HG02981 (cell line): ENCODE measurements around the gene GUCY2F.

Experiments used
- ATAC-seq: cut with Tn5 transposase; IDR thresholded peaks from one replicate; pipeline ENCODE4 v1.9.1; 2021; ENCODE audit warnings: mild to moderate bottlenecking, moderate library complexity; ENCODE audit not compliant: unreplicated experiment

GUCY2F gene

DNA sequence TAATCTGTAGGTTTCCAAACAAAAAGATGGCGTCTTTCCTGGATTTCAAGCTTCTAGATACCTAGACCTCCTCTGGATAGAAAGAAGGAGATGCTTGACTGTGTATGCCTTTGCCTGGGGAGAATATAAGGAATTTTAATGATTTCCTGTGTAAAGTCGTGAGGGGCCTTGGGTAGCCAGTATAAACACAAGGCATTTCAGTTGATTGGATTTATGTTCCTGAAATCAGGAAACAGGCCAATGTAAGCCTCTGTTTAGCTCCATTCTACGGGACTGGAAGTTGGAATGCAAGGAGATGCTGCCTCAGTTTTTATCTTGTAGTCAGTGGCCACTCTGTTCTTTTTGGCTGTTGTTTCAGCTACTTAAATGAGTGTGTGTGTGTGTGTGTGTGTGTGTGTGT is 137.2 kb downstream of the GUCY2F start:
- no peak for ATAC-seq

DNA sequence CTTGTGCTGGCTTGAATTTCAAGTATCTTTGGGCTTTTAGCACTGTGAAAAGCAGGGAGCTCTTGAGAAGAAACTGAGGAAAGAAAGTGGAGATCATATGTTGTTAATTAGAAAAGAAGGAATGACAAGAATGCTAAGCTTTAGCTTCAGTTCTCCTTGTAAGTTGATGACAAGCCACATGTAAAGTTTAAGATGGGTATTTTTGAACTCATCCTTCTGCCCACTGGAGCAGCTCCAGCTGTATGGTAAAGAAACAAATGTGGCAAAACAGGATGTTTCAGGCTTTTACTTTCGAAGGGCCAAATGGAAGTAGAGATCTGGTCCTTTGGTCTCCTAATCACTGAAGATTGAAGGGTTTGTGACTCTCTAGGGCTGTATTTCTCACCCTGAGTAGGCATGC is 137.8 kb downstream of the GUCY2F start:
- ATAC-seq, result no peak

DNA sequence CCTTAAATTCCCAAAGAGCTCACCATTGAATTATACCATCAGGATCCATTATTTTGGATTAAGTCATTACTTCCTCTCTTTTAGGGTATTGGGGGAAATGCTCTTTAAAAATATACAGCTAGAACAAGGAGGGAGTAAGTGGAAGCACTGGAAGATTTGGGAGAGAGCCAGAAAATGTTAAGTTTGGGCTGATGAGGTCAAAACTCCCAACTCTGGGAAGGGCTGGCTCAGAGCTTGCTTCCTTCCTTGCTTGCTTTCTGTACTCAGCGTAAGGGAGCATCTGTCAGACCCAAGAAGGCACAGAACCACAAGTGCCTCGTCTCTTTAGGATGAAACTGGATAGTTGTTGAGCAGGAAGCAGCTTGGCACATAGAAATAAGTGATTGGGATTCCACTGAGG is 138.2 kb downstream of the GUCY2F start:
- ATAC-seq, result no peak

DNA sequence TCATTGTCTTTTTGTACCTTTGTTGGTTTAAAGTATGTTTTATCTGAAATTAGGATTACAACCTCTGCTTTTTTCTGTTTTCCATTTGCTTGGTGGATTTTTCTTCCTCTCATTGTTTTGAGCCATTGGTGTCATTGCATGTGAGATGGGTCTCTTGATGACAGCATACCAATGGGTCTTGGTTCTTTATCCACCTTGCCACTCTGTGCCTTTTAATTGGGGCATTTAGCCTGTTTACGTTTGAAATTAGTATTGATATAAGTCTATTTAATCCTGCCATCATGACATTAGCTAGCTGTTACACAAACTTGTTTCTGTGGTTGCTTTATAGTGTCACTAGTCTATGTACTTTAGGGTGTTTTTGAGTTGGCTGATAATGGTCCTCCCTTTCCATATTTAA is 145.7 kb downstream of the GUCY2F start:
- ATAC-seq, result no peak

DNA sequence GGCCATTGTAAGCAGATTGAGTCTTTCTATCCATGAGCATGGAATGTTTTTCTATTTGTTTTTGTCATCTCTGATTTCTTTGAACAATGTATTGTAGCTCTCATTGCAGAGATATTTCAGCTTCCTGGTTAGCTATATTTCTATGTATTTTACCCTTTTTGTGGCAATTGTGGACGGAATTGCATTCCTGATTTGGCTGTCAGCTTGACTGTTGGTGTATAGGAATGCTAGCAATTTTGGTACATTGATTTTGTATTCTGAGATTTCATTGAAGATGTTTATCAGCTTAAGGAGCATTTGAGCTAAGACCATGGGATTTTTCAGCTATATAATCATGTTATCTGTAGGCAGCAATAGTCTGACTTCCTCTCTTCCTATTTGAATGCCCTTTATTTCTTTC is 154.6 kb downstream of the GUCY2F start:
- no peak for ATAC-seq
